Coronary artery (tissue), 2 donors: Measurements from ENCODE around the gene ATP6V0B.

ENCODE experiments used
- DNase-seq: peaks from one replicate; pipeline ENCODE4 v3.0.0-alpha.2; 2017; ENCODE audit warnings: low spot score
- H3K27ac ChIP-seq, 2 donors: fragments of 200-600 bp; sonication (generic); one replicate each; pipeline ENCODE4 v1.5.1; 2016 to 2019
- H3K4me3 ChIP-seq: fragments of 200-600 bp; sonication (generic); 2 replicates; pipeline ENCODE4 v1.5.1; 2016; ENCODE audit warnings: mild to moderate bottlenecking, moderate library complexity
- CTCF ChIP-seq: fragments of 200-600 bp; sonication (generic); IDR thresholded peaks from one replicate; pipeline ENCODE4 v1.5.1; 2019; ENCODE audit warnings: antibody characterized with exemption

Gene ATP6V0B

GRCh38 chr1:44012404-44012803, 37.6 kb downstream of the ATP6V0B start:
- H3K27ac ChIP-seq = no peak overlapping the region
- no peak for DNase-seq

GRCh38 chr1:44012941-44013609, 38.3 kb downstream of the ATP6V0B start:
- Histone ChIP-seq H3K4me3 (no peak overlapping the region), H3K27ac (no peak overlapping the region)
- DNase-seq = no peak
- no peak for TF ChIP-seq CTCF

More at GRCh38 chr1:44012404-44012803, 37.6 kb downstream of the ATP6V0B start:
- H3K4me3 ChIP-seq = no peak overlapping the region
- TF ChIP-seq CTCF = no peak

- Histone ChIP-seq H3K27ac (peak overlapping the region in 1 of 2 donors; percentile 74), H3K4me3 (no peak overlapping the region)
Measured at GRCh38 chr1:44013949-44014348, 39.2 kb downstream of the ATP6V0B start.

GRCh38 chr1:44014365-44015104, 39.8 kb downstream of the ATP6V0B start:
- no peak overlapping the region for H3K4me3 ChIP-seq
- DNase-seq = no peak
- H3K27ac ChIP-seq = peak overlapping the region in 1 of 2 donors; percentile 74
- TF ChIP-seq CTCF = no peak

More at GRCh38 chr1:44013949-44014348, 39.2 kb downstream of the ATP6V0B start:
- DNase-seq = no peak
- no peak for TF ChIP-seq CTCF

GRCh38 chr1:44015206-44015605, 40.4 kb downstream of the ATP6V0B start:
- H3K27ac ChIP-seq = peak overlapping the region in 1 of 2 donors; percentile 74
- no peak for TF ChIP-seq CTCF
- no peak for DNase-seq

GRCh38 chr1:44016041-44016889, 41.5 kb downstream of the ATP6V0B start:
- no peak for DNase-seq
- no peak for TF ChIP-seq CTCF
- peak overlapping the region in 1 of 2 donors; percentile 74 for H3K27ac ChIP-seq
- no peak overlapping the region for H3K4me3 ChIP-seq

More at GRCh38 chr1:44015206-44015605, 40.4 kb downstream of the ATP6V0B start:
- H3K4me3 ChIP-seq = no peak overlapping the region
